ENCODE results near the gene MTURN.

- TF ChIP-seq CTCF (conservative IDR thresholded peaks at IDR 0.05; ENCODE audit: low read depth, low read length) (no peak), EZH2phosphoT487 (IDR thresholded peaks at IDR 0.05; ENCODE audit: borderline replicate concordance, low read length) (no peak)
Observed at GRCh38 chr7:30091987-30092386, 42.8 kb upstream of the MTURN start.

All from PC-3 (cell line).